ENCODE measurements around the gene POU3F2. TPM values are rescaled to one million over a fixed set of nuclear protein-coding genes. Genes with fewer than 3 reads are reported as not detected.

Gene POU3F2
- total and polyA plus RNA-seq, 2 donors (not counting 1 experiment from before 2014, with no cell fraction given) = not detected

DNA sequence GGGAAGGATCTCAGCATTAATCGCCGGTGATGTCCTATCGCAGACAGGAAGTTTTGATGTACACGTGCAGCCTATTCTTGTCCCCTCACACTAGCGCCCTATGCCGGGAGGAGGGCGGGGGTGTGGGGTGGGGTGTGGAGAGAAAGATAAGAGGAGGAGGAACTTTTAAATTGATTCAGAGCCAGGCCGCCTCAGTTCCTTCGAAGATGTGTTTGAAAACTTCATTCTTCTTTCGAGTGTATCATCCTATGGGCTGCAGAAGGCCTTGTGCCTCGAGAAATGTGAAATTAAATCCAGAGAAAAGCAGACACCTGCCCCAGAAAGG lies 2.5 kb upstream of the POU3F2 start:
- Histone ChIP-seq H3K36me3 (replicated peaks in 1 of 2; ENCODE audit: control extremely low read depth in 1 of 2, control insufficient read depth in 1 of 2, extremely low read depth in 1 of 2, insufficient read depth in 2 of 2, low read length in 1 of 2) (no peaks in the 10 kb centered on the region), H3K9me3 (ENCODE audit: control extremely low read depth in 1 of 3, control insufficient read depth in 2 of 3, insufficient read depth in 1 of 3, low read length in 2 of 3) (peaks cover 0 to 61% (median 0%) of the 10 kb centered on the region in 3 donors), H3K27me3 (replicated peaks in 1 of 4; ENCODE audit: control extremely low read depth in 1 of 4, control insufficient read depth in 3 of 4, insufficient read depth in 4 of 4, low read length in 3 of 4) (peaks cover 0 to 96% (median 71%) of the 10 kb centered on the region in 4 experiments), H3K4me1 (ENCODE audit: control insufficient read depth in 2 of 2, insufficient read depth in 2 of 2, low read length in 2 of 2) (peaks cover 61 to 77% of the 10 kb centered on the region in 2 donors), H3K27ac (ENCODE audit: low read length in 2 of 2) (no peak overlapping the region), H3K9ac (ENCODE audit: low read length) (peak overlapping the region; percentile 77), H3K79me2 (ENCODE audit: control insufficient read depth, insufficient read depth, low read length) (no peaks in the 10 kb centered on the region), H2AFZ (ENCODE audit: insufficient read depth, low read depth, low read length, poor library complexity, severe bottlenecking) (peak overlapping the region; percentile 40), H4K20me1 (ENCODE audit: control insufficient read depth, insufficient read depth, low read length, poor library complexity, severe bottlenecking) (no peaks in the 10 kb centered on the region), H3K4me3 (ENCODE audit: control extremely low read depth in 1 of 5, extremely low read depth in 1 of 5, insufficient read depth in 1 of 5, low read depth in 2 of 5, low read length in 4 of 5) (peak overlapping the region in 2 of 5 experiments; percentile 23 to 59), H3K4me2 (replicated peaks; ENCODE audit: low read depth, low read length, poor library complexity, severe bottlenecking) (peak overlapping the region; percentile 100)
- ChIA-PET CTCF (interaction anchor here (1.7 kb wide), 1 partner anchor 13 kb away, joined by 6 read pairs; no protein-coding TSS in a partner anchor), POLR2A (no interaction called here)
- peak overlapping the region; percentile 46 for H3K27ac Mint-ChIP-seq
- H3K4me3 Mint-ChIP-seq = peak overlapping the region; percentile 73
- H3K4me1 Mint-ChIP-seq = peaks cover 54% of the 10 kb centered on the region
- DNase-seq (no peak), ATAC-seq (ENCODE audit: low read depth) (no peak)
- H3K9me3 Mint-ChIP-seq (ENCODE audit: insufficient read depth) = no peaks in the 10 kb centered on the region
- H3K27me3 Mint-ChIP-seq = peaks cover 72% of the 10 kb centered on the region
- TF ChIP-seq, protein P1, sequence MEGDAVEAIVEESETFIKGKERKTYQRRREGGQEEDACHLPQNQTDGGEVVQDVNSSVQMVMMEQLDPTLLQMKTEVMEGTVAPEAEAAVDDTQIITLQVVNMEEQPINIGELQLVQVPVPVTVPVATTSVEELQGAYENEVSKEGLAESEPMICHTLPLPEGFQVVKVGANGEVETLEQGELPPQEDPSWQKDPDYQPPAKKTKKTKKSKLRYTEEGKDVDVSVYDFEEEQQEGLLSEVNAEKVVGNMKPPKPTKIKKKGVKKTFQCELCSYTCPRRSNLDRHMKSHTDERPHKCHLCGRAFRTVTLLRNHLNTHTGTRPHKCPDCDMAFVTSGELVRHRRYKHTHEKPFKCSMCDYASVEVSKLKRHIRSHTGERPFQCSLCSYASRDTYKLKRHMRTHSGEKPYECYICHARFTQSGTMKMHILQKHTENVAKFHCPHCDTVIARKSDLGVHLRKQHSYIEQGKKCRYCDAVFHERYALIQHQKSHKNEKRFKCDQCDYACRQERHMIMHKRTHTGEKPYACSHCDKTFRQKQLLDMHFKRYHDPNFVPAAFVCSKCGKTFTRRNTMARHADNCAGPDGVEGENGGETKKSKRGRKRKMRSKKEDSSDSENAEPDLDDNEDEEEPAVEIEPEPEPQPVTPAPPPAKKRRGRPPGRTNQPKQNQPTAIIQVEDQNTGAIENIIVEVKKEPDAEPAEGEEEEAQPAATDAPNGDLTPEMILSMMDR (IDR thresholded peaks at IDR 0.05) = no peak
- no peak for TF ChIP-seq EZH2 (IDR thresholded peaks at IDR 0.05; ENCODE audit: borderline replicate concordance, insufficient read depth, low read depth, low read length, poor library complexity, severe bottlenecking)
- intact Hi-C loops (cut with micrococcal nuclease) = loop anchor here (2.0 to 10.0 kb wide), 2 partner anchors 13 to 1907 kb away; partner anchors contain the start of gene KLHL32
- WGBS (ENCODE audit: insufficient coverage) = 16% methylated on average over 4 of the region's 11 CpGs

DNA sequence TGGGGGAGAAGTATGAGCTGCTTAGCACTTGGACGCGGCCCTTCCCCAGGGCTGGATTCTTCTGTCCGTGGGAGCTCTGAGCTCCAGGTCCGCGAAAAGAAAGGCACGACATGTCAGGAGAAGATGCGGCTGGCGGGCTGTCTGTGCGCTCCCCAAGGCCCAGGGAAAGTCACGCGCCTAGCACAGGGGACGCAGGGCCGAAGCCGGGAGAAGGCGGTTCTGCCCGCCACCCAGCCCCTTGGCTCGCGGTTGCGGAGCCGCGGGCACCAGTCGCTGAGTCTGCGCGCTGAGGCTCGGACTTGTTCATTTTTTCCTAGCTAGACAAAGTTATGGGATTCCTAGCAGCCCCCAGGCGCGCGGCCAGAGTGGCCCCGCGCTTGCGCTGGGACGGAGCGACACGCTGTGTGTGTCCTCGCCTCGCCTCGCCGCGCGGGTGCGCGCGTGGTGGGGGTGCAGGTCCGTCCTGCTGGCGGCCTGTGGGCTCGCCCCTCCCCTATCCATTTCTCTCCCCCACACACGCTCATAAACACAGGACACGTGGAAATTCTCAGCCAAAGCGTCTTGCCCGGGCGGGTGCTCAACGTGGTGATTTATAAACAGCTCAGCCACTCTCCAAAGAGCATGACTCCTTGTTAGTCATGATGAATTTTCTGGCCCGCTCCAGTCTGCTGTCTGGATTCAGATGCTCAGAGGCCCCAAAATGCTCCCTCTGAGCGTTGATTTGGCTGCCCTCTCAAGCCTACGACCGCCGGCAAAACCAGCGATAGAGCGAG lies 1.9 kb upstream of the POU3F2 start:
- peak overlapping the region; percentile 77 for H3K9ac ChIP-seq (ENCODE audit: low read length)
- H3K36me3 ChIP-seq (replicated peaks in 1 of 2; ENCODE audit: control extremely low read depth in 1 of 2, control insufficient read depth in 1 of 2, extremely low read depth in 1 of 2, insufficient read depth in 2 of 2, low read length in 1 of 2) = no peaks in the 10 kb centered on the region
- ChIA-PET POLR2A (no interaction called here), CTCF (interaction anchor here (1.3 to 1.7 kb wide), 2 partner anchors 12 to 287 kb away, joined by 3 to 6 read pairs; no protein-coding TSS in a partner anchor)
- Mint-ChIP-seq H3K27ac (no peak overlapping the region), H3K9me3 (ENCODE audit: insufficient read depth) (no peaks in the 10 kb centered on the region), H3K4me1 (peaks cover 54% of the 10 kb centered on the region), H3K27me3 (peaks cover 71% of the 10 kb centered on the region), H3K4me3 (peak overlapping the region; percentile 92)
- peaks cover 61 to 75% of the 10 kb centered on the region in 2 donors for H3K4me1 ChIP-seq (ENCODE audit: control insufficient read depth in 2 of 2, insufficient read depth in 2 of 2, low read length in 2 of 2)
- peaks cover 0 to 94% (median 71%) of the 10 kb centered on the region in 4 experiments for H3K27me3 ChIP-seq (replicated peaks in 1 of 4; ENCODE audit: control extremely low read depth in 1 of 4, control insufficient read depth in 3 of 4, insufficient read depth in 4 of 4, low read length in 3 of 4)
- TF ChIP-seq EZH2 (IDR thresholded peaks at IDR 0.05; ENCODE audit: borderline replicate concordance, insufficient read depth, low read depth, low read length, poor library complexity, severe bottlenecking) = peak; percentile 90
- TF ChIP-seq, protein P1 (IDR thresholded peaks at IDR 0.05) = no peak
- H3K4me3 ChIP-seq (ENCODE audit: control extremely low read depth in 1 of 5, extremely low read depth in 1 of 5, insufficient read depth in 1 of 5, low read depth in 2 of 5, low read length in 4 of 5) = peak overlapping the region in 3 of 5 experiments; percentile 51 to 82 (median 59)
- peak overlapping the region; percentile 93 for H2AFZ ChIP-seq (ENCODE audit: insufficient read depth, low read depth, low read length, poor library complexity, severe bottlenecking)
- H3K79me2 ChIP-seq (ENCODE audit: control insufficient read depth, insufficient read depth, low read length) = no peaks in the 10 kb centered on the region
- H3K4me2 ChIP-seq (replicated peaks; ENCODE audit: low read depth, low read length, poor library complexity, severe bottlenecking) = peak overlapping the region; percentile 100
- no peak for ATAC-seq (ENCODE audit: low read depth)
- intact Hi-C loops (cut with micrococcal nuclease) = loop anchor here (10.0 kb wide), 1 partner anchor 1908 kb away; the partner anchor contains the start of gene KLHL32
- H3K27ac ChIP-seq (ENCODE audit: low read length in 2 of 2) = no peak overlapping the region
- DNase-seq = peak; percentile 49
- H3K9me3 ChIP-seq (ENCODE audit: control extremely low read depth in 1 of 3, control insufficient read depth in 2 of 3, insufficient read depth in 1 of 3, low read length in 2 of 3) = peaks cover 0 to 58% (median 0%) of the 10 kb centered on the region in 3 donors
- H4K20me1 ChIP-seq (ENCODE audit: control insufficient read depth, insufficient read depth, low read length, poor library complexity, severe bottlenecking) = no peaks in the 10 kb centered on the region
- 5% methylated on average over 59 of the region's 59 CpGs for WGBS (ENCODE audit: insufficient coverage)

Measured in B cell (primary cell).